IMR-90 (cell line): ENCODE results near the gene GRM8. TPM values are rescaled to one million over a fixed set of nuclear protein-coding genes. Genes with fewer than 3 reads are reported as not detected.

Experiments used
- ATAC-seq: fragments of 200-7000 bp; cut with Tn5 transposase; 2 replicates; pipeline ENCODE4 v1.9.1; 2020; ENCODE audit warnings: low read depth, mild to moderate bottlenecking, moderate library complexity
- BruUV-seq: library from RNA; stranded (reverse); fragments of 400-500 nt; replicated peaks from 2 replicates; lab custom pipeline; 2021; lab: Mats Ljungman, UMichigan
- CTCF ChIA-PET: fragments of 300-600 bp; formaldehyde crosslinking; extraction: SDS; loops from one replicate; lab custom pipeline; 2021; ENCODE audit warnings: antibody characterized with exemption; lab: Yijun Ruan, JAX
- POLR2A ChIA-PET: fragments of 300-600 bp; sonication (Branson Sonifier 250); formaldehyde crosslinking; loops from one replicate; lab custom pipeline; 2022; ENCODE audit warnings: antibody characterized with exemption; ENCODE audit not compliant: unreplicated experiment; lab: Charles Lee
- DNase-seq: peaks from one replicate; pipeline ENCODE4 v3.0.0; 2013
- H2AFZ ChIP-seq: replicated peaks from 2 replicates; pipeline ENCODE3; 2013; ENCODE audit warnings: low read length, mild to moderate bottlenecking; ENCODE audit not compliant: poor library complexity
- H2AK5ac ChIP-seq: 2 replicates; pipeline ENCODE4 v1.6.1; 2013; ENCODE audit warnings: low read depth, low read length, inconsistent platforms
- H2AK9ac ChIP-seq: replicated peaks from 2 replicates; pipeline ENCODE3; 2013; ENCODE audit warnings: mild to moderate bottlenecking, low read depth, low read length, moderate library complexity; ENCODE audit not compliant: poor library complexity
- H2BK120ac ChIP-seq: 2 replicates; pipeline ENCODE4 v1.6.1; 2013; ENCODE audit warnings: low read depth, low read length, inconsistent platforms
- H2BK15ac ChIP-seq: 3 replicates; pipeline ENCODE4 v1.6.1; 2013; ENCODE audit warnings: low read depth, low read length, inconsistent platforms
- H2BK20ac ChIP-seq: 2 replicates; pipeline ENCODE4 v1.6.1; 2013; ENCODE audit warnings: low read depth, mild to moderate bottlenecking, inconsistent platforms, low read length, moderate library complexity
- H2BK5ac ChIP-seq: 2 replicates; pipeline ENCODE4 v1.6.1; 2013; ENCODE audit warnings: mild to moderate bottlenecking, low read depth, low read length, inconsistent platforms; ENCODE audit not compliant: poor library complexity, severe bottlenecking
- H3K14ac ChIP-seq: replicated peaks from 2 replicates; pipeline ENCODE4 v1.6.1; 2013; ENCODE audit warnings: low read depth, low read length, inconsistent platforms
- H3K18ac ChIP-seq: 2 replicates; pipeline ENCODE4 v1.6.1; 2013; ENCODE audit warnings: low read depth, low read length, control low read depth
- H3K23ac ChIP-seq: 2 replicates; pipeline ENCODE4 v1.6.1; 2013; ENCODE audit warnings: low read depth, low read length, inconsistent platforms
- H3K27ac ChIP-seq: 2 replicates; pipeline ENCODE4 v1.5.1; 2013; ENCODE audit warnings: mild to moderate bottlenecking, control low read depth, low read length; ENCODE audit not compliant: insufficient read depth
- H3K27me3 ChIP-seq: 2 replicates; pipeline ENCODE4 v1.6.1; 2013; ENCODE audit warnings: low read length; ENCODE audit not compliant: control insufficient read depth, insufficient read depth
- H3K36me3 ChIP-seq: 2 replicates; pipeline ENCODE4 v1.6.1; 2013; ENCODE audit warnings: low read length, mixed read lengths; ENCODE audit not compliant: control insufficient read depth, insufficient read depth
- H3K4ac ChIP-seq: 2 replicates; pipeline ENCODE4 v1.6.1; 2013; ENCODE audit warnings: low read depth, low read length, inconsistent platforms
- H3K4me1 ChIP-seq: 2 replicates; pipeline ENCODE4 v1.6.1; 2013; ENCODE audit warnings: low read length, mixed read lengths; ENCODE audit not compliant: control insufficient read depth, insufficient read depth
- H3K4me2 ChIP-seq: 2 replicates; pipeline ENCODE4 v1.6.1; 2013; ENCODE audit warnings: low read depth, mild to moderate bottlenecking, control low read depth, low read length, moderate library complexity
- H3K4me3 ChIP-seq: 2 replicates; pipeline ENCODE4 v1.5.1; 2013; ENCODE audit warnings: low read depth, mild to moderate bottlenecking, control low read depth, low read length, moderate library complexity; ENCODE audit not compliant: insufficient read depth
- H3K56ac ChIP-seq: 2 replicates; pipeline ENCODE4 v1.6.1; 2013; ENCODE audit warnings: low read length, inconsistent platforms; ENCODE audit not compliant: insufficient read depth; ENCODE audit errors: extremely low read depth
- H3K79me1 ChIP-seq, 2 experiments: 2 replicates each; pipeline ENCODE4 v1.6.1; 2013; ENCODE audit warnings: low read length in 2 of 2, inconsistent platforms in 1 of 2, low read depth in 1 of 2
- H3K9ac ChIP-seq: 2 replicates; pipeline ENCODE4 v1.6.1; 2013; ENCODE audit warnings: low read depth, low read length, control low read depth
- H3K9me1 ChIP-seq: 2 replicates; pipeline ENCODE4 v1.6.1; 2013; ENCODE audit warnings: low read length, inconsistent platforms; ENCODE audit not compliant: insufficient read depth
- H3K9me3 ChIP-seq: 2 replicates; pipeline ENCODE4 v1.6.1; 2013; ENCODE audit warnings: low read length; ENCODE audit not compliant: control insufficient read depth, insufficient read depth
- H4K20me1 ChIP-seq: 2 replicates; pipeline ENCODE4 v1.6.1; 2013; ENCODE audit warnings: low read length, inconsistent platforms; ENCODE audit not compliant: insufficient read depth
- H4K5ac ChIP-seq: 2 replicates; pipeline ENCODE4 v1.6.1; 2013; ENCODE audit warnings: mild to moderate bottlenecking, low read depth, low read length, control low read depth
- H4K8ac ChIP-seq, 2 experiments: 2 replicates each; pipeline ENCODE4 v1.6.1; 2013; ENCODE audit warnings: low read depth in 2 of 2, low read length in 2 of 2, control low read depth in 1 of 2, inconsistent platforms in 1 of 2
- H4K91ac ChIP-seq: 2 replicates; pipeline ENCODE4 v1.6.1; 2013; ENCODE audit warnings: low read depth, low read length, inconsistent platforms; ENCODE audit not compliant: insufficient read depth
- BHLHE40 ChIP-seq: fragments of 150-350 bp; IDR thresholded peaks from 2 replicates; pipeline ENCODE4 v1.6.1; 2016; ENCODE audit warnings: mild to moderate bottlenecking, low read depth, low read length
- NFE2L2 ChIP-seq: fragments of 150-350 bp; IDR thresholded peaks from 2 replicates; pipeline ENCODE4 v1.6.1; 2016; ENCODE audit warnings: low read depth, mild to moderate bottlenecking, low read length
- POLR2A ChIP-seq: IDR thresholded peaks from 2 replicates; pipeline ENCODE4 v1.6.1; 2012; ENCODE audit warnings: mild to moderate bottlenecking, low read depth, low read length
- RAD21 ChIP-seq: IDR thresholded peaks from 2 replicates; pipeline ENCODE4 v1.6.1; 2012; ENCODE audit warnings: low read length, improper control_type of control experiment
- SMC3 ChIP-seq: fragments of 150-350 bp; IDR thresholded peaks from 2 replicates; pipeline ENCODE4 v1.6.1; 2016; ENCODE audit warnings: low read depth, mild to moderate bottlenecking, antibody characterized with exemption, low read length, moderate library complexity
- dilution Hi-C: fragments of 300-500 bp; cut with HindIII; formaldehyde crosslinking; loops from one replicate; pipeline ENCODE4 v1.14.3; 2018; ENCODE audit warnings: low sequenced_read_pairs; ENCODE audit not compliant: unreplicated experiment
- in situ Hi-C: fragments of 300-500 bp; cut with MboI; formaldehyde crosslinking; loops from 3 replicates; pipeline ENCODE4 v1.14.3; 2019; ENCODE audit warnings: low sequenced_read_pairs, inconsistent platforms, mixed read lengths
- intact Hi-C: fragments of 100-400 bp; cut with micrococcal nuclease; formaldehyde crosslinking; loops from 2 replicates; pipeline ENCODE4 v1.10.0; 2022
- polyA plus RNA-seq, 3 experiments: library from polyadenylated mRNA; depleted of rRNA; stranded (reverse); fragments of >200 nt; gene quantifications; 2 replicates each; pipeline ENCODE4 v1.2.3, GENCODE V29; 2012; ENCODE audit warnings: low replicate concordance in 1 of 3
- total RNA-seq: library from RNA; depleted of rRNA; stranded (reverse); fragments of >200 nt; gene quantifications from 2 replicates; pipeline ENCODE4 v1.2.3, GENCODE V29; 2012

The GRM8 gene
- total and polyA plus RNA-seq, 2 of the 4 experiments (the other 2 are of a cell fraction), result not detected

DNA sequence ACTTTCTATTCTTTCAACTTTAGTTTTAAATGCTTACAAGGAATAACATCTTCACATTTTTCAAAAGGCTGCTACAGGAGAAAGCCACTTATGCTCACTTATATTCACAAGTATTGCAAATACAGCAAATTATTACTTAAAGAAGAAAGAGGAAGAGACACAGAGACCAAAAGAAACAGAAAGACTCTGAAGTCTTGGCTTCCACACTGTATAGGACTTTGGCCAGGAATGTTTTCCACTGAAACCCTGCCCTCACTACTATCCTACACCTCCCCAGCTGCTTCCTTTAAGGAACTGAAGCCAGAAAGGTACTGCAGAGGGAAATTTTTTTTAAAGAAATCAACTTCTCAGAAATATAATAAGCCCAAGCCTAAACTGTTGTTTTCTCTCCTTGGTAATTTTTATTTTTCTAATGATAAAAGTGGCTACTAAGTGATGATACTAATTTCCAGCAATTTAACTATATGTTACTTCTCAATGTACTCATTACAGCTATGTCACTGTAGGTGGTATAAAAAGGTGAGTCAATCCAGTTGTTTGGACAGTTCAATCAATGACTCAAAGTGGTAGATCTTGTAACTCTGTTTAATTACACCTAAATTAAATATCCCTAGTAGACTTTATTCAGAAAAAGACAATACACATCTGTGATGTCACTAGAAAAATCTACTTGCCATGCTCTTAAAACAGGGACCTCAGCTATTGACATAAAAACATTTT lies 231.6 kb downstream of the GRM8 start:
- Histone ChIP-seq H3K18ac (no peak overlapping the region), H3K36me3 (no peaks in the 10 kb centered on the region)
- CTCF ChIA-PET, result no interaction called here

More for the DNA sequence above, 231.6 kb downstream of the GRM8 start:
- Histone ChIP-seq H3K27ac (no peak overlapping the region), H2BK5ac (no peak overlapping the region), H2BK15ac (no peak overlapping the region), H3K4me3 (no peak overlapping the region), H4K20me1 (no peaks in the 10 kb centered on the region), H3K4me2 (no peak overlapping the region), H3K56ac (no peak overlapping the region), H3K14ac (no peak overlapping the region), H3K4ac (no peak overlapping the region), H3K4me1 (no peaks in the 10 kb centered on the region), H2AFZ (no peak overlapping the region), H4K5ac (no peak overlapping the region), H4K8ac (no peak overlapping the region), H3K23ac (no peak overlapping the region), H3K79me1 (no peaks in the 10 kb centered on the region), H3K27me3 (no peaks in the 10 kb centered on the region), H2AK5ac (no peak overlapping the region), H3K9me1 (no peaks in the 10 kb centered on the region), H2BK120ac (no peak overlapping the region), H2BK20ac (no peak overlapping the region), H4K91ac (no peak overlapping the region), H3K9ac (no peak overlapping the region), H3K9me3 (peaks cover 5% of the 10 kb centered on the region; the same call in 1 of the 2 replicates), H2AK9ac (no peak overlapping the region)
- dilution Hi-C loops (no loop called here), in situ Hi-C loops (no loop called here), intact Hi-C loops (no loop called here)
- DNase-seq, result no peak
- POLR2A ChIA-PET, result no interaction called here
- no peak for TF ChIP-seq NFE2L2
- TF ChIP-seq SMC3, result no peak
- TF ChIP-seq POLR2A, result no peak
- no peak for TF ChIP-seq RAD21
- TF ChIP-seq BHLHE40, result no peak
- no TSS peak for BruUV-seq
- ATAC-seq, result no peak
